Body of pancreas (tissue), 4 donors: ENCODE results near the gene CABYR. TPM values are rescaled to one million over a fixed set of nuclear protein-coding genes. Genes with fewer than 3 reads are reported as not detected.

ENCODE experiments used
- ATAC-seq: fragments of 150-250 bp; one replicate; pipeline ENCODE4 v1.9.1; 2016
- DNase-seq, 4 donors: peaks; one replicate each; pipeline ENCODE4 v3.0.0-alpha.2; 2019
- H3K27ac ChIP-seq, 4 donors: fragments of 200-600 bp; sonication (generic); 1 replicate in 3 of 4; 2 replicates in 1 of 4; pipeline versions ENCODE4 v1.5.1 to v1.6.1; 2016 to 2019; ENCODE audit warnings: mild to moderate bottlenecking in 1 of 4, mixed read lengths in 1 of 4, moderate library complexity in 1 of 4
- H3K27me3 ChIP-seq, 2 donors: fragments of 200-600 bp; sonication (generic); one replicate each; pipeline ENCODE4 v1.6.0; 2016; ENCODE audit warnings: mild to moderate bottlenecking in 1 of 2
- H3K36me3 ChIP-seq, 2 donors: fragments of 200-600 bp; sonication (generic); replicated peaks in 1 of 2; 2 replicates each; pipeline ENCODE4 v1.5.1; 2016; ENCODE audit warnings: low read depth in 2 of 2; ENCODE audit not compliant: insufficient read depth in 1 of 2
- H3K4me1 ChIP-seq: fragments of 200-600 bp; sonication (generic); one replicate; pipeline ENCODE4 v1.6.0; 2016
- H3K4me3 ChIP-seq, 2 donors: fragments of 200-600 bp; sonication (generic); 1 replicate in 1 of 2; 2 replicates in 1 of 2; pipeline ENCODE4 v1.5.1; 2016 to 2019
- H3K9me3 ChIP-seq, 3 donors: fragments of 200-600 bp; sonication (generic); 1 replicate in 2 of 3; 2 replicates in 1 of 3; pipeline ENCODE4 v1.5.1; 2016
- CTCF ChIP-seq, 7 experiments: fragments of 450-650 bp in 4 of 7; fragments of 200-600 bp in 3 of 7; sonication (generic) in 3 of 7; IDR thresholded peaks; one replicate each; pipeline ENCODE4 v1.5.1; 2016 to 2019; ENCODE audit warnings: antibody characterized with exemption in 7 of 7
- POLR2A ChIP-seq, 3 donors: fragments of 450-650 bp; IDR thresholded peaks; one replicate each; pipeline ENCODE4 v1.6.1; 2016; ENCODE audit warnings: antibody characterized with exemption in 3 of 3, mild to moderate bottlenecking in 2 of 3
- WGBS, 2 donors: methylation state at CpG; one replicate each; pipeline ENCODE4 v1.1.5; 2017; 5-methylcytosine and 5-hydroxymethylcytosine counted together
- intact Hi-C: fragments of 100-400 bp; cut with DNase I; formaldehyde crosslinking; loops from one replicate; pipeline ENCODE4 v1.15.1; 2023
- total RNA-seq, 2 donors: library from RNA; depleted of rRNA; stranded (reverse); fragments of >200 nt; gene quantifications; one replicate each; pipeline ENCODE4 v1.1.0, GENCODE V29; 2016

CABYR gene
- total RNA-seq, 2 donors from 2014 or later: 0.52 TPM; not detected in 1

GRCh38 chr18:24199372-24199962 lies 60.6 kb downstream of the CABYR start:
- Histone ChIP-seq H3K4me3 (no peak overlapping the region), H3K36me3 (no peaks in the 10 kb centered on the region), H3K4me1 (peaks cover 7% of the 10 kb centered on the region), H3K9me3 (no peaks in the 10 kb centered on the region), H3K27me3 (no peaks in the 10 kb centered on the region), H3K27ac (no peak overlapping the region)
- intact Hi-C loops: no loop called here
- no peak for TF ChIP-seq POLR2A (IDR thresholded peaks at IDR 0.05)
- TF ChIP-seq CTCF (IDR thresholded peaks at IDR 0.05): no peak
- DNase-seq (no peak), ATAC-seq (no peak)
- WGBS, 2 donors: 78 to 88% methylated on average over 5 of the region's 5 CpGs

- no peak overlapping the region for H3K4me3 ChIP-seq
- H3K27ac ChIP-seq: no peak overlapping the region
- no peak for ATAC-seq
- H3K4me1 ChIP-seq: peaks cover 7% of the 10 kb centered on the region
- WGBS, 2 donors: 79 to 89% methylated on average over 11 of the region's 11 CpGs
- no peak for TF ChIP-seq CTCF (IDR thresholded peaks at IDR 0.05)
- TF ChIP-seq POLR2A (IDR thresholded peaks at IDR 0.05): no peak
- H3K27me3 ChIP-seq: no peaks in the 10 kb centered on the region
- intact Hi-C loops: no loop called here
- no peaks in the 10 kb centered on the region for H3K9me3 ChIP-seq
- H3K36me3 ChIP-seq: no peaks in the 10 kb centered on the region
- no peak for DNase-seq
Measured at GRCh38 chr18:24200494-24201290, 61.8 kb downstream of the CABYR start.

- Histone ChIP-seq H3K4me3 (no peak overlapping the region), H3K27me3 (no peaks in the 10 kb centered on the region), H3K36me3 (no peaks in the 10 kb centered on the region), H3K9me3 (no peaks in the 10 kb centered on the region), H3K27ac (peak overlapping the region in 1 of 4 donors; percentile 53), H3K4me1 (peaks cover 7% of the 10 kb centered on the region)
- no peak for TF ChIP-seq CTCF (IDR thresholded peaks at IDR 0.05)
- TF ChIP-seq POLR2A (IDR thresholded peaks at IDR 0.05): no peak
- peak in 2 of 4 donors; percentile 12 to 24 for DNase-seq
- intact Hi-C loops: no loop called here
- peak; percentile 87 for ATAC-seq
- 36 to 40% methylated on average over 8 of the region's 8 CpGs for WGBS, 2 donors
Measured at GRCh38 chr18:24201699-24202687, 63.1 kb downstream of the CABYR start.

GRCh38 chr18:24204904-24205303 lies 66.0 kb downstream of the CABYR start:
- peaks cover 7% of the 10 kb centered on the region for H3K4me1 ChIP-seq
- no peaks in the 10 kb centered on the region for H3K36me3 ChIP-seq
- intact Hi-C loops: no loop called here
- H3K27ac ChIP-seq: no peak overlapping the region
- ATAC-seq (no peak), DNase-seq (no peak)
- 86 to 92% methylated on average over 3 of the region's 3 CpGs for WGBS, 2 donors
- no peaks in the 10 kb centered on the region for H3K27me3 ChIP-seq
- no peak for TF ChIP-seq CTCF (IDR thresholded peaks at IDR 0.05)
- no peak for TF ChIP-seq POLR2A (IDR thresholded peaks at IDR 0.05)
- no peaks in the 10 kb centered on the region for H3K9me3 ChIP-seq
- H3K4me3 ChIP-seq: no peak overlapping the region
